ENCODE results near the gene OR8J3.

OR8J3 gene

GRCh38 chr11:56172256-56172830 lies 32.3 kb upstream of the OR8J3 start:
- H4K91ac ChIP-seq (ENCODE audit: low read depth, low read length, poor library complexity): no peak overlapping the region
- H3K23ac ChIP-seq (ENCODE audit: low read depth, low read length, poor library complexity): no peak overlapping the region
- no peak overlapping the region for H2BK5ac ChIP-seq (ENCODE audit: low read length)
- no CpG with 5 or more reads among the region's 3 CpGs for WGBS, 2 donors (ENCODE audit: extremely low coverage in 2 of 2, insufficient read length in 2 of 2, insufficient replicate concordance in 1 of 2)
- no peaks in the 10 kb centered on the region for H3K27me3 ChIP-seq (ENCODE audit: control insufficient read depth in 3 of 3, insufficient read depth in 3 of 3, low read depth in 1 of 3, low read length in 3 of 3)
- peaks cover 0 to 2% of the 10 kb centered on the region in 2 donors for H3K9me3 ChIP-seq (replicated peaks in 1 of 2; ENCODE audit: control insufficient read depth in 2 of 2, insufficient read depth in 1 of 2, low read depth in 1 of 2, low read length in 2 of 2)
- H2BK12ac ChIP-seq (ENCODE audit: low read length): no peak overlapping the region
- no peak overlapping the region for H3K27ac ChIP-seq (replicated peaks; ENCODE audit: low read length)
- H3K4me2 ChIP-seq (ENCODE audit: insufficient read depth, low read length, poor library complexity, severe bottlenecking): no peak overlapping the region
- H3K79me1 ChIP-seq (ENCODE audit: low read depth, low read length): no peaks in the 10 kb centered on the region
- H3K14ac ChIP-seq (ENCODE audit: low read length): no peak overlapping the region
- no peak overlapping the region for H3K9ac ChIP-seq (ENCODE audit: low read depth, low read length, poor library complexity)
- H2BK15ac ChIP-seq (ENCODE audit: low read length): no peak overlapping the region
- H3K4me1 ChIP-seq (ENCODE audit: control insufficient read depth in 2 of 2, insufficient read depth in 1 of 2, low read depth in 1 of 2, low read length in 2 of 2): no peaks in the 10 kb centered on the region
- no peak overlapping the region for H3K4ac ChIP-seq (ENCODE audit: low read length)
- no peak overlapping the region for H2BK120ac ChIP-seq (ENCODE audit: low read depth, low read length)
- no peak overlapping the region for H2AK5ac ChIP-seq (ENCODE audit: low read depth, low read length)
- H2AFZ ChIP-seq (ENCODE audit: low read length): no peak overlapping the region
- H3K4me3 ChIP-seq (ENCODE audit: low read length in 2 of 2): no peak overlapping the region
- no peak for DNase-seq (ENCODE audit: low spot score)
- no peak overlapping the region for H4K8ac ChIP-seq (ENCODE audit: low read depth, low read length)
- H3K18ac ChIP-seq (ENCODE audit: low read length): no peak overlapping the region
- H3K36me3 ChIP-seq (replicated peaks in 1 of 2; ENCODE audit: control insufficient read depth in 2 of 2, insufficient read depth in 2 of 2, low read length in 2 of 2): no peaks in the 10 kb centered on the region

- Histone ChIP-seq H3K4ac (ENCODE audit: low read length) (no peak overlapping the region), H3K4me1 (ENCODE audit: control insufficient read depth in 2 of 2, insufficient read depth in 1 of 2, low read depth in 1 of 2, low read length in 2 of 2) (no peaks in the 10 kb centered on the region), H3K14ac (ENCODE audit: low read length) (no peak overlapping the region), H3K4me3 (ENCODE audit: low read length in 2 of 2) (no peak overlapping the region), H3K9me3 (replicated peaks in 1 of 2; ENCODE audit: control insufficient read depth in 2 of 2, insufficient read depth in 1 of 2, low read depth in 1 of 2, low read length in 2 of 2) (no peaks in the 10 kb centered on the region), H3K36me3 (replicated peaks in 1 of 2; ENCODE audit: control insufficient read depth in 2 of 2, insufficient read depth in 2 of 2, low read length in 2 of 2) (no peaks in the 10 kb centered on the region), H4K8ac (ENCODE audit: low read depth, low read length) (no peak overlapping the region), H3K27ac (replicated peaks; ENCODE audit: low read length) (no peak overlapping the region), H2BK120ac (ENCODE audit: low read depth, low read length) (no peak overlapping the region), H2AK5ac (ENCODE audit: low read depth, low read length) (no peak overlapping the region), H3K4me2 (ENCODE audit: insufficient read depth, low read length, poor library complexity, severe bottlenecking) (no peak overlapping the region), H2BK5ac (ENCODE audit: low read length) (no peak overlapping the region), H2BK12ac (ENCODE audit: low read length) (no peak overlapping the region), H4K91ac (ENCODE audit: low read depth, low read length, poor library complexity) (no peak overlapping the region), H3K79me1 (ENCODE audit: low read depth, low read length) (no peaks in the 10 kb centered on the region), H2AFZ (ENCODE audit: low read length) (no peak overlapping the region), H3K23ac (ENCODE audit: low read depth, low read length, poor library complexity) (no peak overlapping the region), H3K9ac (ENCODE audit: low read depth, low read length, poor library complexity) (no peak overlapping the region), H3K18ac (ENCODE audit: low read length) (no peak overlapping the region), H3K27me3 (ENCODE audit: control insufficient read depth in 3 of 3, insufficient read depth in 3 of 3, low read depth in 1 of 3, low read length in 3 of 3) (no peaks in the 10 kb centered on the region), H2BK15ac (ENCODE audit: low read length) (no peak overlapping the region)
- WGBS, 2 donors (ENCODE audit: extremely low coverage in 2 of 2, insufficient read length in 2 of 2, insufficient replicate concordance in 1 of 2): no CpG with 5 or more reads among the region's 3 CpGs
- DNase-seq (ENCODE audit: low spot score): no peak
Measured at GRCh38 chr11:56163804-56164203, 23.8 kb upstream of the OR8J3 start.

- Histone ChIP-seq H3K23ac (ENCODE audit: low read depth, low read length, poor library complexity) (no peak within 1 kb of the TSS), H3K4ac (ENCODE audit: low read length) (no peak within 1 kb of the TSS), H3K4me1 (ENCODE audit: control insufficient read depth in 2 of 2, insufficient read depth in 1 of 2, low read depth in 1 of 2, low read length in 2 of 2) (no peaks in the 10 kb centered on the region), H3K4me3 (ENCODE audit: low read length in 2 of 2) (no peak within 1 kb of the TSS), H3K36me3 (replicated peaks in 1 of 2; ENCODE audit: control insufficient read depth in 2 of 2, insufficient read depth in 2 of 2, low read length in 2 of 2) (no peaks in the 10 kb centered on the region), H2BK5ac (ENCODE audit: low read length) (no peak within 1 kb of the TSS), H3K9me3 (replicated peaks in 1 of 2; ENCODE audit: control insufficient read depth in 2 of 2, insufficient read depth in 1 of 2, low read depth in 1 of 2, low read length in 2 of 2) (no peaks in the 10 kb centered on the region), H2AK5ac (ENCODE audit: low read depth, low read length) (no peak within 1 kb of the TSS), H3K18ac (ENCODE audit: low read length) (no peak within 1 kb of the TSS), H2BK120ac (ENCODE audit: low read depth, low read length) (no peak within 1 kb of the TSS), H3K9ac (ENCODE audit: low read depth, low read length, poor library complexity) (no peak within 1 kb of the TSS), H3K27me3 (ENCODE audit: control insufficient read depth in 3 of 3, insufficient read depth in 3 of 3, low read depth in 1 of 3, low read length in 3 of 3) (no peaks in the 10 kb centered on the region), H2AFZ (ENCODE audit: low read length) (no peak within 1 kb of the TSS), H4K8ac (ENCODE audit: low read depth, low read length) (no peak within 1 kb of the TSS), H3K14ac (ENCODE audit: low read length) (no peak within 1 kb of the TSS), H2BK15ac (ENCODE audit: low read length) (no peak within 1 kb of the TSS), H3K79me1 (ENCODE audit: low read depth, low read length) (no peaks in the 10 kb centered on the region), H3K4me2 (ENCODE audit: insufficient read depth, low read length, poor library complexity, severe bottlenecking) (no peak within 1 kb of the TSS), H4K91ac (ENCODE audit: low read depth, low read length, poor library complexity) (no peak within 1 kb of the TSS), H2BK12ac (ENCODE audit: low read length) (no peak within 1 kb of the TSS), H3K27ac (replicated peaks; ENCODE audit: low read length) (no peak within 1 kb of the TSS)
- no CpG with 5 or more reads among the region's 3 CpGs for WGBS, 2 donors (ENCODE audit: extremely low coverage in 2 of 2, insufficient read length in 2 of 2, insufficient replicate concordance in 1 of 2)
- DNase-seq (ENCODE audit: low spot score): no peak
Measured at GRCh38 chr11:56160217-56160616, 20.2 kb upstream of the OR8J3 start, which contains the start of gene OR8K5. OR8K5 (minus strand) TSS chr11:56160317; CDS start chr11:56160317, 0 bp downstream.

GRCh38 chr11:56152333-56152732 lies 12.3 kb upstream of the OR8J3 start:
- Histone ChIP-seq H3K4me3 (ENCODE audit: low read length in 2 of 2) (no peak overlapping the region), H2BK5ac (ENCODE audit: low read length) (no peak overlapping the region), H3K4ac (ENCODE audit: low read length) (no peak overlapping the region), H3K23ac (ENCODE audit: low read depth, low read length, poor library complexity) (no peak overlapping the region), H3K9ac (ENCODE audit: low read depth, low read length, poor library complexity) (no peak overlapping the region), H4K8ac (ENCODE audit: low read depth, low read length) (no peak overlapping the region), H2BK12ac (ENCODE audit: low read length) (no peak overlapping the region), H3K14ac (ENCODE audit: low read length) (no peak overlapping the region), H2BK120ac (ENCODE audit: low read depth, low read length) (no peak overlapping the region), H4K91ac (ENCODE audit: low read depth, low read length, poor library complexity) (no peak overlapping the region), H3K36me3 (replicated peaks in 1 of 2; ENCODE audit: control insufficient read depth in 2 of 2, insufficient read depth in 2 of 2, low read length in 2 of 2) (no peaks in the 10 kb centered on the region), H2AFZ (ENCODE audit: low read length) (no peak overlapping the region), H3K18ac (ENCODE audit: low read length) (no peak overlapping the region), H3K79me1 (ENCODE audit: low read depth, low read length) (no peaks in the 10 kb centered on the region), H3K4me1 (ENCODE audit: control insufficient read depth in 2 of 2, insufficient read depth in 1 of 2, low read depth in 1 of 2, low read length in 2 of 2) (no peaks in the 10 kb centered on the region), H2AK5ac (ENCODE audit: low read depth, low read length) (no peak overlapping the region), H3K27me3 (ENCODE audit: control insufficient read depth in 3 of 3, insufficient read depth in 3 of 3, low read depth in 1 of 3, low read length in 3 of 3) (no peaks in the 10 kb centered on the region), H2BK15ac (ENCODE audit: low read length) (no peak overlapping the region), H3K4me2 (ENCODE audit: insufficient read depth, low read length, poor library complexity, severe bottlenecking) (no peak overlapping the region), H3K27ac (replicated peaks; ENCODE audit: low read length) (no peak overlapping the region), H3K9me3 (replicated peaks in 1 of 2; ENCODE audit: control insufficient read depth in 2 of 2, insufficient read depth in 1 of 2, low read depth in 1 of 2, low read length in 2 of 2) (peaks cover 0 to 6% of the 10 kb centered on the region in 2 donors)
- no CpG with 5 or more reads among the region's 15 CpGs for WGBS, 2 donors (ENCODE audit: extremely low coverage in 2 of 2, insufficient read length in 2 of 2, insufficient replicate concordance in 1 of 2)
- DNase-seq (ENCODE audit: low spot score): no peak

Data from neuronal stem cell (in vitro differentiated cells).